OCI-LY3 (cell line): ENCODE measurements around the gene KBTBD13.
"Not testable (repeated sequence)": the region's sequence is repeated elsewhere in the genome, so short reads cannot be mapped to it uniquely, and the experiment has no call there.

Source experiments
- EZH2phosphoT487 ChIP-seq: fragments of 200-600 bp; shearing (Covaris generic); IDR thresholded peaks from 2 replicates; pipeline ENCODE4 v1.6.1; 2018; ENCODE audit warnings: antibody characterized with exemption, mixed run types, low read depth
- TF ChIP-seq, protein P1 (sequence below): fragments of 200-600, 300-600 bp; sonication (generic); IDR thresholded peaks from 2 replicates; pipeline ENCODE4 v1.5.1; 2014; ENCODE audit warnings: antibody characterized with exemption, low read length, low read depth

DNA sequence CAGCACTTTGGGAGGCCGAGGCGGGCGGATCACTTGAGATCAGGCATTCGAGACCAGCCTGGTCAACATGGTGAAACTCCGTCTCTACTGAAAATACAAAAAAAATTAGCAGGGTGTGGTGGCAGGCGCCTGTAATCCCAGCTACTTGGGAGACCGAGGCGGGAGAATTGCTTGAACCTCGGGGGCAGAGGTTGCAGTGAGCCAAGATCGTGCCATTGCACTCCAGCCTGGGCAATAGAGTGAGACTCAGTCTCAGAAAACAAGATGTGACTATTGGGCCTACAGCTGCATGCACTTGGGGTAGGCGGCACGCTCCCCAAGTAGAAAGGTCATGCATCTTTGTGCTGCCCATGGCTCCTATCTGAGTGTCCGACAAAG is 17.2 kb downstream of the KBTBD13 start:
- TF ChIP-seq, protein P1, sequence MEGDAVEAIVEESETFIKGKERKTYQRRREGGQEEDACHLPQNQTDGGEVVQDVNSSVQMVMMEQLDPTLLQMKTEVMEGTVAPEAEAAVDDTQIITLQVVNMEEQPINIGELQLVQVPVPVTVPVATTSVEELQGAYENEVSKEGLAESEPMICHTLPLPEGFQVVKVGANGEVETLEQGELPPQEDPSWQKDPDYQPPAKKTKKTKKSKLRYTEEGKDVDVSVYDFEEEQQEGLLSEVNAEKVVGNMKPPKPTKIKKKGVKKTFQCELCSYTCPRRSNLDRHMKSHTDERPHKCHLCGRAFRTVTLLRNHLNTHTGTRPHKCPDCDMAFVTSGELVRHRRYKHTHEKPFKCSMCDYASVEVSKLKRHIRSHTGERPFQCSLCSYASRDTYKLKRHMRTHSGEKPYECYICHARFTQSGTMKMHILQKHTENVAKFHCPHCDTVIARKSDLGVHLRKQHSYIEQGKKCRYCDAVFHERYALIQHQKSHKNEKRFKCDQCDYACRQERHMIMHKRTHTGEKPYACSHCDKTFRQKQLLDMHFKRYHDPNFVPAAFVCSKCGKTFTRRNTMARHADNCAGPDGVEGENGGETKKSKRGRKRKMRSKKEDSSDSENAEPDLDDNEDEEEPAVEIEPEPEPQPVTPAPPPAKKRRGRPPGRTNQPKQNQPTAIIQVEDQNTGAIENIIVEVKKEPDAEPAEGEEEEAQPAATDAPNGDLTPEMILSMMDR, result not testable (repeated sequence)
- TF ChIP-seq EZH2phosphoT487, result not testable (repeated sequence)
